Thyroid gland (tissue), 4 donors: ENCODE data around the gene RHOA.

Experiments
- POLR2A ChIP-seq, 2 donors: fragments of 450-650 bp; IDR thresholded peaks; one replicate each; pipeline ENCODE4 v1.6.1; 2017; ENCODE audit warnings: antibody characterized with exemption in 2 of 2, mild to moderate bottlenecking in 2 of 2, moderate library complexity in 1 of 2
- TF ChIP-seq, protein P1 (sequence below), 6 experiments: fragments of 200-600 bp in 3 of 6; fragments of 450-650 bp in 3 of 6; sonication (generic) in 3 of 6; IDR thresholded peaks; one replicate each; pipeline ENCODE4 v1.5.1; 2016 to 2019; ENCODE audit warnings: antibody characterized with exemption in 6 of 6, mild to moderate bottlenecking in 2 of 6, inconsistent platforms in 1 of 6, moderate library complexity in 1 of 6

DNA sequence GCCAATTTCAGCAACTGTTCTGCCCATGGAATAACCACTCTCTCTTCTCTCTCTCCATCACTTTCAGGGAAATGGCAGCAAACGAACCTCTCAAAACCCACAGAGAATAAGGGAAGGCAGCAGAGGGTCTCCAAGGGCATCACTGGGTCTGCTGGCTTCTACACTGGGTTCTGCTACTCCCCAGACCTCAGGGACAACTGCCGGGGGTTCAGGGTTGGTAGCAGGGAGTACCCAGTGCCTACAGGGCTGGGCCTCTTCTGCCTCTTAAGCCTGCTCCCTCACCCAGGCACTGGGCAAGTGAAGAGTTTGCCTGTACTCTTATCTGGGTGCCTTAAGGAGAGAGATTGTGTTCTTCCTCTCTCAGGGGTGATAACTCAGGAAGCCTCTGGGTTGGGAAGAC, 3.0 kb upstream of the RHOA start:
- TF ChIP-seq, protein P1, sequence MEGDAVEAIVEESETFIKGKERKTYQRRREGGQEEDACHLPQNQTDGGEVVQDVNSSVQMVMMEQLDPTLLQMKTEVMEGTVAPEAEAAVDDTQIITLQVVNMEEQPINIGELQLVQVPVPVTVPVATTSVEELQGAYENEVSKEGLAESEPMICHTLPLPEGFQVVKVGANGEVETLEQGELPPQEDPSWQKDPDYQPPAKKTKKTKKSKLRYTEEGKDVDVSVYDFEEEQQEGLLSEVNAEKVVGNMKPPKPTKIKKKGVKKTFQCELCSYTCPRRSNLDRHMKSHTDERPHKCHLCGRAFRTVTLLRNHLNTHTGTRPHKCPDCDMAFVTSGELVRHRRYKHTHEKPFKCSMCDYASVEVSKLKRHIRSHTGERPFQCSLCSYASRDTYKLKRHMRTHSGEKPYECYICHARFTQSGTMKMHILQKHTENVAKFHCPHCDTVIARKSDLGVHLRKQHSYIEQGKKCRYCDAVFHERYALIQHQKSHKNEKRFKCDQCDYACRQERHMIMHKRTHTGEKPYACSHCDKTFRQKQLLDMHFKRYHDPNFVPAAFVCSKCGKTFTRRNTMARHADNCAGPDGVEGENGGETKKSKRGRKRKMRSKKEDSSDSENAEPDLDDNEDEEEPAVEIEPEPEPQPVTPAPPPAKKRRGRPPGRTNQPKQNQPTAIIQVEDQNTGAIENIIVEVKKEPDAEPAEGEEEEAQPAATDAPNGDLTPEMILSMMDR (IDR thresholded peaks at IDR 0.05) = no peak
- no peak for TF ChIP-seq POLR2A (IDR thresholded peaks at IDR 0.05)
